ENCODE data around the gene OGFOD2. TPM values are rescaled to one million over a fixed set of nuclear protein-coding genes. Genes with fewer than 3 reads are reported as not detected.

The OGFOD2 gene
- total and polyA plus RNA-seq, 2 of the 13 experiments (the other 11 are each of a cell fraction or from before 2014, with no cell fraction given) = 13.2 to 14.6 TPM

DNA sequence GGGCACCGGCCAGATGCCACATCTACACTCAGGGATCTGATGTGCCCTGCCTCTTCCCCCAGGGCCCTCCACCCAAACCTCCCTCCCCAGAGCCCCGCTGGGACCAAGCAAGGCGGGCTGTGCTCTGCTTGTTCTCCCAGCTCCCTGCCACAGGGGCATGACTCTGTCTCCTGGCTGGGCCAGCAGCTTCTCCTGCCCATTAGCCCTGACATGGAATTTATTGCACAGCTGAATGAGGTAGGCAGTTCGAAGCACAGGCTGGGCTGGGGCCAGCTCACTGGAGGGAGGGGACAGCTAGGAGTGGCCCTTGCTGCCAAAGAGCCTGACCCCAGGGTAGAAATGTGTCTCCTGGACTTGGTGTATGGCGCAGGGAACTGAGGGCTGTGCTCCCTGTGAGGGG is 47.8 kb downstream of the OGFOD2 start:
- Histone ChIP-seq H3K9ac (ENCODE audit: insufficient read depth, low read depth, low read length) (no peak overlapping the region), H3K36me3 (replicated peaks in 1 of 2; ENCODE audit: control insufficient read depth in 1 of 2, insufficient read depth in 2 of 2, low read length in 2 of 2) (peaks cover 2 to 13% of the 10 kb centered on the region in 2 experiments; a peak in 3 of 5 replicates), H3K4me3 (replicated peaks in 1 of 3; ENCODE audit: insufficient read depth in 1 of 3, low read depth in 2 of 3, low read length in 3 of 3) (no peak overlapping the region), H3K79me2 (ENCODE audit: insufficient read depth, low read length) (no peaks in the 10 kb centered on the region), H3K4me1 (ENCODE audit: insufficient read depth, low read length) (peaks cover 17% of the 10 kb centered on the region), H3K4me2 (ENCODE audit: low read depth, low read length) (no peak overlapping the region), H4K20me1 (ENCODE audit: insufficient read depth, low read length) (no peaks in the 10 kb centered on the region), H3K9me3 (ENCODE audit: low read length) (no peaks in the 10 kb centered on the region), H2AFZ (ENCODE audit: low read length) (no peak overlapping the region), H3K27ac (ENCODE audit: extremely low read length, insufficient read depth, low read length) (no peak overlapping the region), H3K27me3 (ENCODE audit: control insufficient read depth in 1 of 2, insufficient read depth in 2 of 2, low read length in 2 of 2) (no peaks in the 10 kb centered on the region)
- POLR2A ChIA-PET = interaction anchor here (0.6 kb wide), 1 partner anchor 686 kb away, joined by 3 read pairs; no protein-coding TSS in a partner anchor
- TF ChIP-seq CREBL2 (CRISPR knock-in tag; IDR thresholded peaks at IDR 0.05; ENCODE audit: borderline replicate concordance) (no peak), FOSL2 (CRISPR knock-in tag; IDR thresholded peaks at IDR 0.05) (no peak), ZNF670 (CRISPR knock-in tag; IDR thresholded peaks at IDR 0.05; ENCODE audit: borderline replicate concordance) (no peak), LCORL (IDR thresholded peaks at IDR 0.05) (no peak), LCORL (CRISPR knock-in tag; IDR thresholded peaks at IDR 0.05) (no peak)
- TF ChIP-seq, protein P1, sequence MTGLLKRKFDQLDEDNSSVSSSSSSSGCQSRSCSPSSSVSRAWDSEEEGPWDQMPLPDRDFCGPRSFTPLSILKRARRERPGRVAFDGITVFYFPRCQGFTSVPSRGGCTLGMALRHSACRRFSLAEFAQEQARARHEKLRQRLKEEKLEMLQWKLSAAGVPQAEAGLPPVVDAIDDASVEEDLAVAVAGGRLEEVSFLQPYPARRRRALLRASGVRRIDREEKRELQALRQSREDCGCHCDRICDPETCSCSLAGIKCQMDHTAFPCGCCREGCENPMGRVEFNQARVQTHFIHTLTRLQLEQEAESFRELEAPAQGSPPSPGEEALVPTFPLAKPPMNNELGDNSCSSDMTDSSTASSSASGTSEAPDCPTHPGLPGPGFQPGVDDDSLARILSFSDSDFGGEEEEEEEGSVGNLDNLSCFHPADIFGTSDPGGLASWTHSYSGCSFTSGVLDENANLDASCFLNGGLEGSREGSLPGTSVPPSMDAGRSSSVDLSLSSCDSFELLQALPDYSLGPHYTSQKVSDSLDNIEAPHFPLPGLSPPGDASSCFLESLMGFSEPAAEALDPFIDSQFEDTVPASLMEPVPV (CRISPR knock-in tag; IDR thresholded peaks at IDR 0.05) = no peak
- in situ Hi-C loops (cut with HindIII; ENCODE audit: extremely low pct_ligation_motif_present, low pct_unique_long_range_greater_than_20kb) = no loop called here
- ATAC-seq = no peak
- no peak for DNase-seq (ENCODE audit: low spot score)
- intact Hi-C loops (cut with micrococcal nuclease; ENCODE audit: unreplicated experiment) = loop anchor here (2.0 kb wide), 1 partner anchor 38 kb away; no protein-coding TSS in a partner anchor
- no TSS peak for BruUV-seq (replicated peaks)
- CTCF ChIA-PET (ENCODE audit: low intra/inter-chr PET ratio, low total read pairs) = no interaction called here
- FAIRE-seq = no peak
- 83% methylated on average over 1 of the region's 5 CpGs for WGBS (ENCODE audit: low lambda C conversion rate)

- DNase-seq (ENCODE audit: low spot score) (no peak), FAIRE-seq (no peak), ATAC-seq (no peak)
- Histone ChIP-seq H2AFZ (ENCODE audit: low read length) (no peak overlapping the region), H3K4me1 (ENCODE audit: insufficient read depth, low read length) (no peaks in the 10 kb centered on the region; the same call in 1 of the 2 replicates), H3K79me2 (ENCODE audit: insufficient read depth, low read length) (no peaks in the 10 kb centered on the region), H3K36me3 (replicated peaks in 1 of 2; ENCODE audit: control insufficient read depth in 1 of 2, insufficient read depth in 2 of 2, low read length in 2 of 2) (peaks cover 3 to 25% of the 10 kb centered on the region in 2 experiments), H3K4me2 (ENCODE audit: low read depth, low read length) (no peak overlapping the region), H3K9me3 (ENCODE audit: low read length) (no peaks in the 10 kb centered on the region), H3K27ac (ENCODE audit: extremely low read length, insufficient read depth, low read length) (no peak overlapping the region), H3K9ac (ENCODE audit: insufficient read depth, low read depth, low read length) (no peak overlapping the region), H3K4me3 (replicated peaks in 1 of 3; ENCODE audit: insufficient read depth in 1 of 3, low read depth in 2 of 3, low read length in 3 of 3) (no peak overlapping the region), H3K27me3 (ENCODE audit: control insufficient read depth in 1 of 2, insufficient read depth in 2 of 2, low read length in 2 of 2) (no peaks in the 10 kb centered on the region), H4K20me1 (ENCODE audit: insufficient read depth, low read length) (no peaks in the 10 kb centered on the region)
- whole genome bisulfite sequencing (ENCODE audit: low lambda C conversion rate) = 89% methylated on average over 9 of the region's 9 CpGs
- TF ChIP-seq ZNF263 (CRISPR knock-in tag; IDR thresholded peaks at IDR 0.05) (no peak), TERF1 (CRISPR knock-in tag; IDR thresholded peaks at IDR 0.05) (no peak), ZNF775 (CRISPR knock-in tag; IDR thresholded peaks at IDR 0.05; ENCODE audit: borderline replicate concordance) (no peak), ZNF441 (CRISPR knock-in tag; IDR thresholded peaks at IDR 0.05; ENCODE audit: borderline replicate concordance) (no peak), RFX1 (IDR thresholded peaks at IDR 0.05) (0 out of 2 replicates have a peak, but pooled peaks have one; percentile 13)
- intact Hi-C loops (cut with micrococcal nuclease; ENCODE audit: unreplicated experiment) = no loop called here
- ChIA-PET POLR2A (interaction anchor here (0.7 kb wide), 1 partner anchor 181 kb away, joined by 3 read pairs; no protein-coding TSS in a partner anchor), CTCF (ENCODE audit: low intra/inter-chr PET ratio, low total read pairs) (no interaction called here)
- no TSS peak for BruUV-seq (replicated peaks)
- in situ Hi-C loops (cut with HindIII; ENCODE audit: extremely low pct_ligation_motif_present, low pct_unique_long_range_greater_than_20kb) = no loop called here
These were observed 49.9 kb downstream of the OGFOD2 start for GRCh38 chr12:123024819-123025391.

Measured in HepG2 (cell line).